Activated T-cell treated with anti-CD3 and anti-CD28 coated beads, Interleukin-2, amount 50 U/mL, for 72 hours (primary cell): ENCODE data around the gene PAQR4. TPM values are rescaled to one million over a fixed set of nuclear protein-coding genes. Genes with fewer than 3 reads are reported as not detected.

Source experiments
- ATAC-seq, 2 donors: fragments of 150-1000 bp; cut with Tn5 transposase; replicated peaks in 1 of 2; 2 replicates each; pipeline ENCODE4 v1.10.0; 2021; ENCODE audit warnings: moderate library complexity in 2 of 2, mild to moderate bottlenecking in 1 of 2
- DNase-seq, 2 donors: peaks; one replicate each; pipeline ENCODE4 v3.0.0; 2021 to 2022; ENCODE audit warnings: mixed read lengths in 1 of 2
- H3K27ac Mint-ChIP-seq: one replicate; pipeline ENCODE4 v1.8.0; 2022; ENCODE audit warnings: mild to moderate bottlenecking, moderate library complexity, mixed read lengths
- H3K27me3 Mint-ChIP-seq: one replicate; pipeline ENCODE4 v1.8.0; 2022; ENCODE audit warnings: low read depth, mixed read lengths
- H3K36me3 Mint-ChIP-seq, 2 donors: one replicate each; pipeline ENCODE4 v1.8.0; 2022; ENCODE audit warnings: mixed read lengths in 2 of 2, mild to moderate bottlenecking in 1 of 2; ENCODE audit not compliant: insufficient read depth in 2 of 2
- H3K4me1 Mint-ChIP-seq: one replicate; pipeline ENCODE4 v1.8.0; 2022; ENCODE audit warnings: low read depth, mixed read lengths
- H3K4me3 Mint-ChIP-seq, 2 donors: one replicate each; pipeline ENCODE4 v1.8.0; 2022; ENCODE audit warnings: mild to moderate bottlenecking in 2 of 2, mixed read lengths in 2 of 2, moderate library complexity in 2 of 2
- H3K9me3 Mint-ChIP-seq, 2 donors: one replicate each; pipeline ENCODE4 v1.8.0; 2022; ENCODE audit warnings: mixed read lengths in 2 of 2
- total RNA-seq, 2 donors: library from RNA; stranded (reverse); gene quantifications; one replicate each; pipeline ENCODE4 v1.2.3, GENCODE V29; 2022

The PAQR4 gene
- total RNA-seq, 2 donors from 2014 or later: 31.9 to 40.0 TPM

- Mint-ChIP-seq H3K4me3 (peak overlapping the region; percentile 48 to 91), H3K36me3 (peaks cover 1 to 7% of the 10 kb centered on the region in 2 donors), H3K27ac (no peak overlapping the region), H3K9me3 (no peaks in the 10 kb centered on the region), H3K27me3 (no peaks in the 10 kb centered on the region), H3K4me1 (peaks cover 19% of the 10 kb centered on the region)
- ATAC-seq: no peak
- DNase-seq: no peak
Measured at GRCh38 chr16:2981899-2982250, 12.7 kb downstream of the PAQR4 start.

GRCh38 chr16:2982402-2982801 lies 13.3 kb downstream of the PAQR4 start:
- H3K27ac Mint-ChIP-seq: no peak overlapping the region
- H3K9me3 Mint-ChIP-seq: no peaks in the 10 kb centered on the region
- peaks cover 1 to 7% of the 10 kb centered on the region in 2 donors for H3K36me3 Mint-ChIP-seq
- DNase-seq (no peak), ATAC-seq (no peak)
- no peaks in the 10 kb centered on the region for H3K27me3 Mint-ChIP-seq
- peaks cover 19% of the 10 kb centered on the region for H3K4me1 Mint-ChIP-seq
- peak overlapping the region; percentile 3 to 34 for H3K4me3 Mint-ChIP-seq

- peaks cover 0 to 3% of the 10 kb centered on the region in 2 donors for H3K36me3 Mint-ChIP-seq
- ATAC-seq (peak; percentile 58 to 68), DNase-seq (peak; percentile 72 to 85)
- peak overlapping the region; percentile 68 for H3K4me3 Mint-ChIP-seq
- no peaks in the 10 kb centered on the region for H3K27me3 Mint-ChIP-seq
- H3K9me3 Mint-ChIP-seq: no peaks in the 10 kb centered on the region
- H3K27ac Mint-ChIP-seq: no peak overlapping the region
- H3K4me1 Mint-ChIP-seq: peaks cover 19% of the 10 kb centered on the region
Measured at GRCh38 chr16:2983706-2984136, 14.6 kb downstream of the PAQR4 start.

- Mint-ChIP-seq H3K27me3 (no peaks in the 10 kb centered on the region), H3K27ac (no peak overlapping the region), H3K36me3 (no peaks in the 10 kb centered on the region), H3K4me1 (peaks cover 19% of the 10 kb centered on the region), H3K4me3 (no peak overlapping the region), H3K9me3 (no peaks in the 10 kb centered on the region)
- DNase-seq (no peak), ATAC-seq (no peak)
Measured at GRCh38 chr16:2985462-2985861, 16.3 kb downstream of the PAQR4 start.

GRCh38 chr16:2985893-2986355 lies 16.8 kb downstream of the PAQR4 start:
- no peak for ATAC-seq
- DNase-seq: no peak
- Mint-ChIP-seq H3K36me3 (no peaks in the 10 kb centered on the region), H3K9me3 (no peaks in the 10 kb centered on the region), H3K27ac (no peak overlapping the region), H3K4me3 (no peak overlapping the region), H3K4me1 (peaks cover 15% of the 10 kb centered on the region), H3K27me3 (no peaks in the 10 kb centered on the region)

GRCh38 chr16:2986623-2987188 lies 17.6 kb downstream of the PAQR4 start:
- Mint-ChIP-seq H3K4me1 (peaks cover 7% of the 10 kb centered on the region), H3K4me3 (no peak overlapping the region), H3K9me3 (no peaks in the 10 kb centered on the region), H3K27me3 (no peaks in the 10 kb centered on the region), H3K36me3 (no peaks in the 10 kb centered on the region), H3K27ac (no peak overlapping the region)
- ATAC-seq (no peak), DNase-seq (no peak)

- Mint-ChIP-seq H3K27ac (no peak overlapping the region), H3K36me3 (no peaks in the 10 kb centered on the region), H3K4me3 (no peak overlapping the region), H3K9me3 (no peaks in the 10 kb centered on the region), H3K27me3 (no peaks in the 10 kb centered on the region), H3K4me1 (peaks cover 4% of the 10 kb centered on the region)
- DNase-seq: no peak
- no peak for ATAC-seq
Measured at GRCh38 chr16:2987286-2987685, 18.1 kb downstream of the PAQR4 start.

- H3K36me3 Mint-ChIP-seq: no peaks in the 10 kb centered on the region
- no peaks in the 10 kb centered on the region for H3K9me3 Mint-ChIP-seq
- ATAC-seq: no peak
- no peak overlapping the region for H3K4me3 Mint-ChIP-seq
- DNase-seq: no peak
- H3K27me3 Mint-ChIP-seq: no peaks in the 10 kb centered on the region
- H3K27ac Mint-ChIP-seq: no peak overlapping the region
- H3K4me1 Mint-ChIP-seq: peaks cover 4% of the 10 kb centered on the region
Measured at GRCh38 chr16:2987833-2988232, 18.7 kb downstream of the PAQR4 start.

- Mint-ChIP-seq H3K4me3 (no peak overlapping the region), H3K9me3 (no peaks in the 10 kb centered on the region), H3K4me1 (peaks cover 4% of the 10 kb centered on the region), H3K27ac (no peak overlapping the region), H3K36me3 (no peaks in the 10 kb centered on the region), H3K27me3 (no peaks in the 10 kb centered on the region)
- ATAC-seq (no peak), DNase-seq (no peak)
Measured at GRCh38 chr16:2988590-2989099, 19.5 kb downstream of the PAQR4 start.

- Mint-ChIP-seq H3K9me3 (no peaks in the 10 kb centered on the region), H3K4me3 (no peak overlapping the region), H3K4me1 (no peaks in the 10 kb centered on the region), H3K36me3 (no peaks in the 10 kb centered on the region), H3K27me3 (no peaks in the 10 kb centered on the region), H3K27ac (no peak overlapping the region)
- ATAC-seq (no peak), DNase-seq (no peak)
Measured at GRCh38 chr16:2990891-2991290, 21.7 kb downstream of the PAQR4 start.

- ATAC-seq: no peak
- Mint-ChIP-seq H3K27me3 (no peaks in the 10 kb centered on the region), H3K4me1 (no peaks in the 10 kb centered on the region), H3K27ac (no peak overlapping the region), H3K4me3 (no peak overlapping the region), H3K9me3 (no peaks in the 10 kb centered on the region), H3K36me3 (no peaks in the 10 kb centered on the region)
- no peak for DNase-seq
Measured at GRCh38 chr16:2991566-2992261, 22.6 kb downstream of the PAQR4 start.

GRCh38 chr16:2992383-2993081 lies 23.4 kb downstream of the PAQR4 start:
- no peaks in the 10 kb centered on the region for H3K27me3 Mint-ChIP-seq
- H3K4me1 Mint-ChIP-seq: no peaks in the 10 kb centered on the region
- no peak overlapping the region for H3K4me3 Mint-ChIP-seq
- no peak for DNase-seq
- no peak overlapping the region for H3K27ac Mint-ChIP-seq
- H3K36me3 Mint-ChIP-seq: no peaks in the 10 kb centered on the region
- no peaks in the 10 kb centered on the region for H3K9me3 Mint-ChIP-seq
- ATAC-seq: no peak

- H3K36me3 Mint-ChIP-seq: no peaks in the 10 kb centered on the region
- H3K9me3 Mint-ChIP-seq: no peaks in the 10 kb centered on the region
- H3K4me1 Mint-ChIP-seq: no peaks in the 10 kb centered on the region
- DNase-seq (no peak), ATAC-seq (no peak)
- H3K27me3 Mint-ChIP-seq: no peaks in the 10 kb centered on the region
- H3K27ac Mint-ChIP-seq: no peak overlapping the region
- H3K4me3 Mint-ChIP-seq: no peak overlapping the region
Measured at GRCh38 chr16:2996298-2996697, 27.1 kb downstream of the PAQR4 start.
